SK-N-SH (cell line): ENCODE results near the gene SLC12A7. TPM values are rescaled to one million over a fixed set of nuclear protein-coding genes. Genes with fewer than 3 reads are reported as not detected.

Experiments used
- CTCF ChIA-PET: fragments of 300-600, 350-600 bp; formaldehyde crosslinking; extraction: SDS; loops from one replicate; lab custom pipeline; 2021; lab: Yijun Ruan, JAX
- POLR2A ChIA-PET: fragments of 350-600 bp; sonication (Branson Sonifier 250); formaldehyde crosslinking; extraction: SDS; loops from one replicate; lab custom pipeline; 2020; ENCODE audit warnings: antibody characterized with exemption, inconsistent platforms; lab: Yijun Ruan, JAX
- DNase-seq: peaks from one replicate; pipeline ENCODE4 v3.0.0; 2012
- H2AFZ ChIP-seq: fragments of 200-600 bp; sonication (generic); 2 replicates; pipeline ENCODE4 v1.8.1; 2016; ENCODE audit warnings: antibody characterized with exemption, mild to moderate bottlenecking, low read depth
- H3F3A ChIP-seq: fragments of 200-600 bp; sonication (generic); replicated peaks from 2 replicates; pipeline ENCODE3; 2016; ENCODE audit warnings: antibody characterized with exemption, mild to moderate bottlenecking; ENCODE audit not compliant: insufficient read depth
- H3K27ac ChIP-seq, 2 experiments: fragments of 200-500 bp in 1 of 2; fragments of 200-600 bp in 1 of 2; sonication (Bioruptor generic) in 1 of 2; sonication (generic), shearing (Covaris generic) in 1 of 2; 2 replicates each; pipeline versions ENCODE4 v1.5.1 to v1.6.1; 2014 to 2016; ENCODE audit warnings: low read depth in 2 of 2, inconsistent platforms in 1 of 2, low read length in 1 of 2, mild to moderate bottlenecking in 1 of 2, mixed read lengths in 1 of 2
- H3K27me3 ChIP-seq: fragments of 200-600 bp; sonication (generic), shearing (Covaris generic); 2 replicates; pipeline ENCODE4 v1.6.1; 2016; ENCODE audit warnings: mixed run types; ENCODE audit not compliant: insufficient read depth
- H3K36me3 ChIP-seq, 2 experiments: fragments of 200-500 bp in 1 of 2; fragments of 200-600 bp in 1 of 2; sonication (Bioruptor generic) in 1 of 2; sonication (generic) in 1 of 2; replicated peaks in 1 of 2; 2 replicates each; pipeline versions ENCODE3 to v1.5.1; 2014 to 2016; ENCODE audit warnings: low read length in 1 of 2, mild to moderate bottlenecking in 1 of 2; ENCODE audit not compliant: insufficient read depth in 2 of 2, control insufficient read depth in 1 of 2
- H3K4me1 ChIP-seq, 2 experiments: fragments of 200-500 bp in 1 of 2; fragments of 200-600 bp in 1 of 2; sonication (Bioruptor generic) in 1 of 2; sonication (generic), shearing (Covaris generic) in 1 of 2; 2 replicates each; pipeline versions ENCODE4 v1.5.1 to v1.6.1; 2014 to 2016; ENCODE audit warnings: low read depth in 1 of 2, low read length in 1 of 2, mixed run types in 1 of 2; ENCODE audit not compliant: insufficient read depth in 2 of 2, control insufficient read depth in 1 of 2
- H3K4me2 ChIP-seq: fragments of 200-600 bp; sonication (generic), shearing (Covaris generic); 2 replicates; pipeline ENCODE4 v1.6.1; 2017; ENCODE audit warnings: mixed run types
- H3K4me3 ChIP-seq, 2 experiments: fragments of 200-500 bp in 1 of 2; fragments of 200-600 bp in 1 of 2; sonication (Bioruptor generic) in 1 of 2; sonication (generic), shearing (Covaris generic) in 1 of 2; 2 replicates each; pipeline versions ENCODE4 v1.5.1 to v1.8.1; 2014 to 2016; ENCODE audit warnings: low read depth in 2 of 2, inconsistent platforms in 1 of 2, low read length in 1 of 2, mild to moderate bottlenecking in 1 of 2, mixed read lengths in 1 of 2, moderate library complexity in 1 of 2
- H3K79me2 ChIP-seq: fragments of 200-600 bp; sonication (generic); 2 replicates; pipeline ENCODE4 v1.8.1; 2017; ENCODE audit warnings: mild to moderate bottlenecking; ENCODE audit not compliant: insufficient read depth
- H3K9ac ChIP-seq: fragments of 200-600 bp; sonication (generic); 2 replicates; pipeline ENCODE4 v1.6.1; 2017; ENCODE audit warnings: mixed run types
- H3K9me2 ChIP-seq: fragments of 200-600 bp; sonication (generic); 2 replicates; pipeline ENCODE4 v1.6.1; 2017; ENCODE audit warnings: mixed run types
- H3K9me3 ChIP-seq: fragments of 200-600 bp; sonication (generic); 2 replicates; pipeline ENCODE4 v1.6.1; 2017; ENCODE audit warnings: mixed run types, mild to moderate bottlenecking, moderate library complexity
- H4K20me1 ChIP-seq: fragments of 200-600 bp; sonication (generic); 2 replicates; pipeline ENCODE4 v1.6.1; 2017; ENCODE audit warnings: mild to moderate bottlenecking, mixed run types; ENCODE audit not compliant: insufficient read depth
- CHD2 ChIP-seq: fragments of 150-350 bp; IDR thresholded peaks from 2 replicates; pipeline ENCODE4 v1.6.1; 2018; ENCODE audit warnings: low read length; ENCODE audit not compliant: partially characterized antibody
- CTCF ChIP-seq: fragments of 200-600 bp; sonication (generic); IDR thresholded peaks from 2 replicates; pipeline ENCODE4 v1.6.1; 2017; ENCODE audit warnings: antibody characterized with exemption, mild to moderate bottlenecking, moderate library complexity
- ELF1 ChIP-seq: IDR thresholded peaks from 2 replicates; pipeline ENCODE4 v1.4.0; 2012
- EP300 ChIP-seq, 2 experiments: IDR thresholded peaks; 2 replicates each; pipeline versions ENCODE4 v1.4.0 to v1.6.1; 2012; ENCODE audit warnings: borderline replicate concordance in 1 of 2, low read depth in 1 of 2, low read length in 1 of 2
- EZH2phosphoT487 ChIP-seq: fragments of 200-600 bp; sonication (generic); IDR thresholded peaks from 2 replicates; pipeline ENCODE4 v1.6.1; 2017; ENCODE audit warnings: low read depth, mixed run types, mild to moderate bottlenecking, antibody characterized with exemption, moderate library complexity, borderline replicate concordance
- FOXM1 ChIP-seq: IDR thresholded peaks from 2 replicates; pipeline ENCODE4 v1.4.0; 2012; ENCODE audit warnings: low read depth, mild to moderate bottlenecking
- GABPA ChIP-seq: IDR thresholded peaks from 2 replicates; pipeline ENCODE4 v1.4.0; 2012; ENCODE audit warnings: low read depth, mild to moderate bottlenecking
- GATA2 ChIP-seq: sonication (generic); formaldehyde crosslinking; IDR thresholded peaks from 2 replicates; pipeline ENCODE4 v1.5.0; 2020; ENCODE audit warnings: mild to moderate bottlenecking, missing genetic modification reagents
- MEF2A ChIP-seq: IDR thresholded peaks from 2 replicates; pipeline ENCODE4 v1.4.0; 2012; ENCODE audit warnings: low read depth, borderline replicate concordance
- NFIC ChIP-seq: IDR thresholded peaks from 2 replicates; pipeline ENCODE4 v1.4.0; 2012; ENCODE audit warnings: borderline replicate concordance
- RAD21 ChIP-seq: IDR thresholded peaks from 2 replicates; pipeline ENCODE4 v1.6.1; 2012; ENCODE audit warnings: mild to moderate bottlenecking, low read length
- RCOR1 ChIP-seq: fragments of 150-350 bp; IDR thresholded peaks from 2 replicates; pipeline ENCODE4 v1.6.1; 2017; ENCODE audit warnings: antibody characterized with exemption, low read length
- SIN3A ChIP-seq: IDR thresholded peaks from 2 replicates; pipeline ENCODE4 v1.6.1; 2012; ENCODE audit warnings: low read depth, mild to moderate bottlenecking, low read length, moderate library complexity, borderline replicate concordance
- TAF1 ChIP-seq: IDR thresholded peaks from 2 replicates; pipeline ENCODE4 v1.6.1; 2012; ENCODE audit warnings: low read depth, mild to moderate bottlenecking, low read length, moderate library complexity, borderline replicate concordance
- TCF12 ChIP-seq: IDR thresholded peaks from 2 replicates; pipeline ENCODE4 v1.4.0; 2012
- WGBS: methylation state at CpG from one replicate; pipeline ENCODE4 v1.1.6; 2017; ENCODE audit warnings: low lambda C conversion rate; 5-methylcytosine and 5-hydroxymethylcytosine counted together
- polyA plus RNA-seq, 3 experiments: library from polyadenylated mRNA; depleted of rRNA; stranded (reverse); fragments of >200 nt; gene quantifications; 2 replicates each; pipeline ENCODE4 v1.2.3, GENCODE V29; 2012
- TF ChIP-seq, protein P1 (sequence below): IDR thresholded peaks from 2 replicates; pipeline ENCODE4 v1.4.0; 2012; ENCODE audit warnings: low read depth
- TF ChIP-seq, protein P2 (sequence below): IDR thresholded peaks from 2 replicates; pipeline ENCODE4; 2012
- TF ChIP-seq, protein P3 (sequence below): IDR thresholded peaks from 2 replicates; pipeline ENCODE4 v1.6.1; 2012; ENCODE audit warnings: mild to moderate bottlenecking, low read depth, low read length, moderate library complexity

The SLC12A7 gene
- polyA plus RNA-seq, 1 of the 3 experiments (the other 2 are of a cell fraction) = 2.6 TPM

DNA sequence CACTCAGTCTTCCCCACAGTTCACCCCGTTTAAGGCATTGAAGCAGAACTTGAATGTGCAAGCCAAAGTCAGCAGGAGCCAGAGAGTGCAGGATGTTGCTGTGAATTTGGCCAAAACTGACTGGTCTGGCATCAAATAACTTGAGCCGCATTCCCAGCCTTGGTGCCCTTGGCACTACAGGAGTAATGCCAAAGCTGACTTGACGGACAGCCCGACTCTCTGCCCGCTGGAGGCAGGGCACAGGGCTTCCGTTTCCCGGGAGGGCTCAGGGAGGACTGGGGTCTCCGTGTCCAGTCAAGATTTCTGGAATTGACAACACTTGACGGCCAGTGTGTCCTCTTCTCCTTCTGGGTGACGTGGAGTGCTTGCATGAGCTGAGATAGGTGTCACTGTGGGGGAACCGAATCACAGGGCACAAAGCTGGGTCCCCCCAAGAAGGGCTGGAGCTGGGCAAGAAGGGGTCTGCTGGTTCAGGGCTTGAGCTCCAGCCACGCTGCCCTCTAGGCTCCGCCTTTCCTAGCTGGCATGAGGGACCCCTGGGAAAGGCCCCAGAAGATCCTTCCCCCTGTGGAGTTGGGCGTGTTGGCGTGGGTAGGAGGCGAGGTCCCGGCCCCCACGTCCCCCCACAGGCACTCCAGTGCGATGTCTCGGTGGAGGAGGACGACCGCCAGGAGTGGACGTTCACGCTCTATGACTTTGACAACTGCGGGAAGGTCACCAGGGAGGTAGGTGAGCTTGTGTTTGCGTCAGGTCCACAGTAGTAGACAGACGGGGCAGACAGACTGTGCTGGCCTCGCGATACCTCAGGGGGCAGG is 78.0 kb downstream of the SLC12A7 start:
- H3K27me3 ChIP-seq = no peaks in the 10 kb centered on the region
- H3K27ac ChIP-seq = no peak overlapping the region
- no peak for TF ChIP-seq CTCF
- no peak for TF ChIP-seq GABPA
- TF ChIP-seq, protein P1, sequence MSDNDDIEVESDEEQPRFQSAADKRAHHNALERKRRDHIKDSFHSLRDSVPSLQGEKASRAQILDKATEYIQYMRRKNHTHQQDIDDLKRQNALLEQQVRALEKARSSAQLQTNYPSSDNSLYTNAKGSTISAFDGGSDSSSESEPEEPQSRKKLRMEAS = no peak
- TF ChIP-seq, protein P2, sequence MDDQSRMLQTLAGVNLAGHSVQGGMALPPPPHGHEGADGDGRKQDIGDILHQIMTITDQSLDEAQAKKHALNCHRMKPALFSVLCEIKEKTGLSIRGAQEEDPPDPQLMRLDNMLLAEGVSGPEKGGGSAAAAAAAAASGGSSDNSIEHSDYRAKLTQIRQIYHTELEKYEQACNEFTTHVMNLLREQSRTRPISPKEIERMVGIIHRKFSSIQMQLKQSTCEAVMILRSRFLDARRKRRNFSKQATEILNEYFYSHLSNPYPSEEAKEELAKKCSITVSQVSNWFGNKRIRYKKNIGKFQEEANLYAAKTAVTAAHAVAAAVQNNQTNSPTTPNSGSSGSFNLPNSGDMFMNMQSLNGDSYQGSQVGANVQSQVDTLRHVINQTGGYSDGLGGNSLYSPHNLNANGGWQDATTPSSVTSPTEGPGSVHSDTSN = no peak
- no peak for TF ChIP-seq ELF1
- no peak for TF ChIP-seq TAF1
- TF ChIP-seq NFIC = no peak
- no peak for TF ChIP-seq SIN3A
- no peak for TF ChIP-seq EP300 (IDR thresholded peaks at IDR 0.05; ENCODE audit: borderline replicate concordance in 1 of 2, low read depth in 1 of 2, low read length in 1 of 2)
- no peak for TF ChIP-seq CHD2
- no peak for TF ChIP-seq FOXM1
- no peak for TF ChIP-seq RAD21
- no peak for TF ChIP-seq GATA2 (CRISPR knock-in tag)
- TF ChIP-seq MEF2A = no peak
- TF ChIP-seq, protein P3, sequence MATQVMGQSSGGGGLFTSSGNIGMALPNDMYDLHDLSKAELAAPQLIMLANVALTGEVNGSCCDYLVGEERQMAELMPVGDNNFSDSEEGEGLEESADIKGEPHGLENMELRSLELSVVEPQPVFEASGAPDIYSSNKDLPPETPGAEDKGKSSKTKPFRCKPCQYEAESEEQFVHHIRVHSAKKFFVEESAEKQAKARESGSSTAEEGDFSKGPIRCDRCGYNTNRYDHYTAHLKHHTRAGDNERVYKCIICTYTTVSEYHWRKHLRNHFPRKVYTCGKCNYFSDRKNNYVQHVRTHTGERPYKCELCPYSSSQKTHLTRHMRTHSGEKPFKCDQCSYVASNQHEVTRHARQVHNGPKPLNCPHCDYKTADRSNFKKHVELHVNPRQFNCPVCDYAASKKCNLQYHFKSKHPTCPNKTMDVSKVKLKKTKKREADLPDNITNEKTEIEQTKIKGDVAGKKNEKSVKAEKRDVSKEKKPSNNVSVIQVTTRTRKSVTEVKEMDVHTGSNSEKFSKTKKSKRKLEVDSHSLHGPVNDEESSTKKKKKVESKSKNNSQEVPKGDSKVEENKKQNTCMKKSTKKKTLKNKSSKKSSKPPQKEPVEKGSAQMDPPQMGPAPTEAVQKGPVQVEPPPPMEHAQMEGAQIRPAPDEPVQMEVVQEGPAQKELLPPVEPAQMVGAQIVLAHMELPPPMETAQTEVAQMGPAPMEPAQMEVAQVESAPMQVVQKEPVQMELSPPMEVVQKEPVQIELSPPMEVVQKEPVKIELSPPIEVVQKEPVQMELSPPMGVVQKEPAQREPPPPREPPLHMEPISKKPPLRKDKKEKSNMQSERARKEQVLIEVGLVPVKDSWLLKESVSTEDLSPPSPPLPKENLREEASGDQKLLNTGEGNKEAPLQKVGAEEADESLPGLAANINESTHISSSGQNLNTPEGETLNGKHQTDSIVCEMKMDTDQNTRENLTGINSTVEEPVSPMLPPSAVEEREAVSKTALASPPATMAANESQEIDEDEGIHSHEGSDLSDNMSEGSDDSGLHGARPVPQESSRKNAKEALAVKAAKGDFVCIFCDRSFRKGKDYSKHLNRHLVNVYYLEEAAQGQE = no peak
- TF ChIP-seq EZH2phosphoT487 = no peak
- no peak for TF ChIP-seq TCF12
- TF ChIP-seq RCOR1 = no peak
- 75% methylated on average over 17 of the region's 29 CpGs for WGBS
- DNase-seq = peak; percentile 16
- no peak overlapping the region for H3K9ac ChIP-seq
- no peaks in the 10 kb centered on the region for H4K20me1 ChIP-seq
- no peaks in the 10 kb centered on the region for H3K9me2 ChIP-seq
- ChIA-PET POLR2A (no interaction called here), CTCF (interaction anchor here (2.8 kb wide), 1 partner anchor 134 kb away, joined by 13 read pairs; no protein-coding TSS in a partner anchor)
- H3K4me2 ChIP-seq = no peak overlapping the region
- no peak overlapping the region for H2AFZ ChIP-seq
- no peaks in the 10 kb centered on the region for H3K9me3 ChIP-seq
- H3F3A ChIP-seq = no peaks in the 10 kb centered on the region
- H3K79me2 ChIP-seq = no peaks in the 10 kb centered on the region
- no peak overlapping the region for H3K4me3 ChIP-seq
- no peaks in the 10 kb centered on the region; a peak in 1 of 4 replicates for H3K4me1 ChIP-seq
- H3K36me3 ChIP-seq = no peaks in the 10 kb centered on the region
